HCT116 (cell line): ENCODE data around the gene OLFML1. TPM values are rescaled to one million over a fixed set of nuclear protein-coding genes. Genes with fewer than 3 reads are reported as not detected.

Experiments used
- ATAC-seq: fragments of 200-7000 bp; cut with Tn5 transposase; 2 replicates; pipeline ENCODE4 v1.9.1; 2020; ENCODE audit warnings: mild to moderate bottlenecking, moderate library complexity
- BruUV-seq: library from RNA; stranded (reverse); fragments of 400-500 nt; replicated peaks from 2 replicates; lab custom pipeline; 2021; lab: Mats Ljungman, UMichigan
- CTCF ChIA-PET: fragments of 300-600 bp; sonication (Branson Sonifier 250); formaldehyde crosslinking; loops from one replicate; lab custom pipeline; 2021; ENCODE audit warnings: antibody characterized with exemption; lab: Charles Lee
- POLR2A ChIA-PET: fragments of 300-600, 350-600 bp; sonication (Branson Sonifier 250); formaldehyde crosslinking; loops from one replicate; lab custom pipeline; 2021; ENCODE audit warnings: antibody characterized with exemption; lab: Charles Lee
- RAD21 ChIA-PET, 2 experiments: fragments of 300-600 bp; sonication (Branson Sonifier 250); formaldehyde crosslinking; loops; one replicate each; lab custom pipeline; 2023; ENCODE audit warnings: low total read pairs in 2 of 2; ENCODE audit not compliant: uncharacterized antibody in 2 of 2, unreplicated experiment in 2 of 2, low non-redundant PET in 1 of 2; lab: Charles Lee
- DNase-seq: peaks from one replicate; pipeline ENCODE4 v3.0.0-alpha.2; 2010; ENCODE audit warnings: low read depth, low spot score
- H2AFZ ChIP-seq: fragments of 200-600 bp; shearing (Covaris generic), sonication (generic); 2 replicates; pipeline ENCODE4 v1.6.1; 2017; ENCODE audit warnings: low read depth, mixed run types, mixed read lengths, antibody characterized with exemption, low read length; ENCODE audit not compliant: poor library complexity, severe bottlenecking
- H3K27ac ChIP-seq: 2 replicates; pipeline ENCODE4 v1.5.1; 2012; ENCODE audit warnings: low read depth, low read length
- H3K27me3 ChIP-seq: fragments of 200-600 bp; sonication (generic); 2 replicates; pipeline ENCODE4 v1.6.1; 2016; ENCODE audit warnings: mixed run types, low read length, mixed read lengths; ENCODE audit not compliant: insufficient read depth
- H3K36me3 ChIP-seq, 2 experiments: fragments of 200-500 bp in 1 of 2; fragments of 200-600 bp in 1 of 2; sonication (Bioruptor generic) in 1 of 2; sonication (generic) in 1 of 2; 2 replicates each; pipeline versions ENCODE4 v1.5.1 to v1.6.1; 2014 to 2016; ENCODE audit warnings: low read length in 2 of 2, inconsistent platforms in 1 of 2, mixed read lengths in 1 of 2, mixed run types in 1 of 2; ENCODE audit not compliant: insufficient read depth in 2 of 2, control insufficient read depth in 1 of 2
- H3K4me1 ChIP-seq, 2 experiments: fragments of 200-600 bp in 1 of 2; sonication (generic) in 1 of 2; 2 replicates each; pipeline versions ENCODE4 v1.5.1 to v1.6.1; 2012 to 2017; ENCODE audit warnings: low read length in 2 of 2, inconsistent platforms in 1 of 2, mild to moderate bottlenecking in 1 of 2, mixed read lengths in 1 of 2, mixed run types in 1 of 2, moderate library complexity in 1 of 2; ENCODE audit not compliant: insufficient read depth in 2 of 2, control insufficient read depth in 1 of 2
- H3K4me2 ChIP-seq: fragments of 200-600 bp; sonication (generic); 2 replicates; pipeline ENCODE4 v1.6.1; 2017; ENCODE audit warnings: mixed run types, low read length, mixed read lengths
- H3K4me3 ChIP-seq, 2 experiments: fragments of 200-600 bp in 1 of 2; sonication (generic) in 1 of 2; replicated peaks in 1 of 2; 2 replicates each; pipeline ENCODE4 v1.5.1; 2011 to 2016; ENCODE audit warnings: low read length in 2 of 2, control low read depth in 1 of 2, low read depth in 1 of 2, mild to moderate bottlenecking in 1 of 2, mixed read lengths in 1 of 2, mixed run types in 1 of 2
- H3K79me2 ChIP-seq: fragments of 200-600 bp; sonication (generic); 2 replicates; pipeline ENCODE4 v1.6.1; 2017; ENCODE audit warnings: mild to moderate bottlenecking, mixed run types, low read length, moderate library complexity, mixed read lengths; ENCODE audit not compliant: insufficient read depth
- H3K9ac ChIP-seq: fragments of 200-600 bp; sonication (generic); 2 replicates; pipeline ENCODE4 v1.6.1; 2016; ENCODE audit warnings: low read length, mixed read lengths
- H3K9me2 ChIP-seq: fragments of 200-600 bp; sonication (generic), shearing (Covaris generic); 2 replicates; pipeline ENCODE4 v1.6.1; 2017; ENCODE audit warnings: mixed run types, mild to moderate bottlenecking, moderate library complexity; ENCODE audit not compliant: insufficient read depth
- H3K9me3 ChIP-seq, 2 experiments: fragments of 200-500 bp in 1 of 2; fragments of 200-600 bp in 1 of 2; sonication (Bioruptor generic) in 1 of 2; sonication (generic) in 1 of 2; 2 replicates each; pipeline ENCODE4 v1.6.1; 2014 to 2017; ENCODE audit warnings: low read length in 2 of 2, mixed read lengths in 2 of 2, inconsistent platforms in 1 of 2, low read depth in 1 of 2, mild to moderate bottlenecking in 1 of 2, mixed run types in 1 of 2, moderate library complexity in 1 of 2; ENCODE audit not compliant: control insufficient read depth in 1 of 2, insufficient read depth in 1 of 2
- H4K20me1 ChIP-seq: fragments of 200-600 bp; sonication (generic), shearing (Covaris generic); 2 replicates; pipeline ENCODE4 v1.6.1; 2017; ENCODE audit warnings: mixed run types, mild to moderate bottlenecking, moderate library complexity; ENCODE audit not compliant: insufficient read depth
- CEBPB ChIP-seq: IDR thresholded peaks from 2 replicates; pipeline ENCODE4 v1.6.1; 2012; ENCODE audit warnings: low read depth
- CTCF ChIP-seq, 3 experiments: fragments of 200-600 bp in 1 of 3; sonication (generic) in 1 of 3; IDR thresholded peaks in 2 of 3; conservative IDR thresholded peaks in 1 of 3; 2 replicates each; pipeline ENCODE4 v1.5.1; 2012 to 2017; ENCODE audit warnings: low read depth in 2 of 3, low read length in 2 of 3, antibody characterized with exemption in 1 of 3, borderline replicate concordance in 1 of 3, control low read depth in 1 of 3, mild to moderate bottlenecking in 1 of 3, mixed read lengths in 1 of 3, mixed run types in 1 of 3, moderate library complexity in 1 of 3; ENCODE audit not compliant: insufficient read depth in 1 of 3
- EZH2 ChIP-seq: fragments of 200-600 bp; sonication (generic); IDR thresholded peaks from 2 replicates; pipeline ENCODE4 v1.6.1; 2017; ENCODE audit warnings: antibody characterized with exemption, mixed run types
- FOSL1 ChIP-seq: IDR thresholded peaks from 2 replicates; pipeline ENCODE4 v1.6.1; 2012; ENCODE audit warnings: low read depth
- JUND ChIP-seq: IDR thresholded peaks from 2 replicates; pipeline ENCODE4 v1.6.1; 2012
- POLR2AphosphoS5 ChIP-seq: IDR thresholded peaks from 2 replicates; pipeline ENCODE4 v1.6.1; 2011; ENCODE audit warnings: mild to moderate bottlenecking, low read depth, low read length, moderate library complexity
- RAD21 ChIP-seq: IDR thresholded peaks from 2 replicates; pipeline ENCODE4 v1.6.1; 2012; ENCODE audit warnings: low read depth, mild to moderate bottlenecking
- SIN3A ChIP-seq: IDR thresholded peaks from 2 replicates; pipeline ENCODE4 v1.6.1; 2012; ENCODE audit warnings: low read depth
- SP1 ChIP-seq: IDR thresholded peaks from 2 replicates; pipeline ENCODE4 v1.6.1; 2012; ENCODE audit warnings: low read depth
- TCF7L2 ChIP-seq: IDR thresholded peaks from 2 replicates; pipeline ENCODE4 v1.7.0; 2011; ENCODE audit warnings: borderline replicate concordance, inconsistent platforms; ENCODE audit not compliant: insufficient read depth, insufficient read length; ENCODE audit errors: extremely low read depth
- YY1 ChIP-seq: IDR thresholded peaks from 2 replicates; pipeline ENCODE4 v1.6.1; 2011; ENCODE audit warnings: low read length, low read depth, moderate library complexity, mild to moderate bottlenecking; ENCODE audit not compliant: insufficient replicate concordance; ENCODE audit errors: extremely low read depth
- ZBTB33 ChIP-seq: IDR thresholded peaks from 2 replicates; pipeline ENCODE4 v1.6.1; 2011; ENCODE audit warnings: mild to moderate bottlenecking, low read length, moderate library complexity; ENCODE audit not compliant: insufficient replicate concordance; ENCODE audit errors: extremely low read depth
- intact Hi-C: fragments of 100-400 bp; cut with micrococcal nuclease; formaldehyde crosslinking; loops from 2 replicates; pipeline ENCODE4 v1.10.0; 2022
- total RNA-seq: library from RNA; stranded (reverse); gene quantifications from one replicate; pipeline ENCODE4 v1.2.1, GENCODE V29; 2021; ENCODE audit not compliant: unreplicated experiment

Gene OLFML1
- total RNA-seq, 1 experiment from 2014 or later = not detected

GRCh38 chr11:7484131-7484530 lies 1.2 kb upstream of the OLFML1 start:
- Histone ChIP-seq H2AFZ (no peak overlapping the region), H3K4me2 (no peak overlapping the region), H3K36me3 (no peaks in the 10 kb centered on the region), H4K20me1 (no peaks in the 10 kb centered on the region), H3K4me1 (no peaks in the 10 kb centered on the region), H3K9ac (no peak overlapping the region), H3K9me3 (no peaks in the 10 kb centered on the region), H3K4me3 (no peak overlapping the region), H3K9me2 (no peaks in the 10 kb centered on the region), H3K27me3 (peaks cover 30% of the 10 kb centered on the region), H3K79me2 (no peaks in the 10 kb centered on the region), H3K27ac (no peak overlapping the region)
- TF ChIP-seq JUND = no peak
- TF ChIP-seq FOSL1 = no peak
- no peak for TF ChIP-seq CTCF (IDR thresholded peaks at IDR 0.05 in 2 of 3, conservative IDR thresholded peaks at IDR 0.05 in 1 of 3; ENCODE audit: borderline replicate concordance in 1 of 3, insufficient read depth in 1 of 3, low read depth in 2 of 3, low read length in 2 of 3)
- no peak for TF ChIP-seq POLR2AphosphoS5
- no peak for TF ChIP-seq EZH2
- no peak for TF ChIP-seq RAD21
- TF ChIP-seq ZBTB33 = no peak
- TF ChIP-seq SIN3A = no peak
- TF ChIP-seq SP1 = no peak
- no peak for TF ChIP-seq CEBPB
- TF ChIP-seq YY1 = no peak
- no peak for TF ChIP-seq TCF7L2
- BruUV-seq = no TSS peak
- POLR2A ChIA-PET = no interaction called here
- no peak for DNase-seq
- CTCF ChIA-PET = no interaction called here
- intact Hi-C loops = no loop called here
- ATAC-seq = no peak
- RAD21 ChIA-PET = no interaction called here
